OCI-LY7 (cell line): ENCODE results near the gene DUSP7.

Experiments used
- CTCF ChIP-seq: fragments of 200-600 bp; sonication (generic); conservative IDR thresholded peaks from 2 replicates; pipeline ENCODE4 v1.5.1; 2014; ENCODE audit warnings: mild to moderate bottlenecking, antibody characterized with exemption, low read length, moderate library complexity, mixed read lengths
- EZH2phosphoT487 ChIP-seq: fragments of 200-600 bp; sonication (generic); IDR thresholded peaks from 2 replicates; pipeline ENCODE4 v1.6.1; 2018; ENCODE audit warnings: low read depth, borderline replicate concordance, mild to moderate bottlenecking, mixed run types, antibody characterized with exemption, low read length, moderate library complexity, mixed read lengths

GRCh38 chr3:52032702-52033408, 23.5 kb downstream of the DUSP7 start:
- TF ChIP-seq CTCF (no peak), EZH2phosphoT487 (no peak)
